GM15510 (cell line): Measurements from ENCODE around the gene DNAJB6.

Source experiments
- POLR2A ChIP-seq: IDR thresholded peaks from 3 replicates; pipeline ENCODE4 v1.6.1; 2011; ENCODE audit warnings: borderline replicate concordance; ENCODE audit not compliant: insufficient read length; ENCODE audit errors: extremely low read depth

DNAJB6 gene

GRCh38 chr7:157355784-157356511 is 19.1 kb downstream of the DNAJB6 start:
- no peak for TF ChIP-seq POLR2A

- TF ChIP-seq POLR2A: no peak
Measured at GRCh38 chr7:157357129-157358040, 20.6 kb downstream of the DNAJB6 start.

GRCh38 chr7:157358041-157358752 is 21.4 kb downstream of the DNAJB6 start:
- no peak for TF ChIP-seq POLR2A

- no peak for TF ChIP-seq POLR2A
Measured at GRCh38 chr7:157358753-157359096, 21.9 kb downstream of the DNAJB6 start.

- TF ChIP-seq POLR2A: no peak
Measured at GRCh38 chr7:157359581-157359980, 22.8 kb downstream of the DNAJB6 start.

- TF ChIP-seq POLR2A: no peak
Measured at GRCh38 chr7:157360483-157361025, 23.8 kb downstream of the DNAJB6 start.

GRCh38 chr7:157361537-157361936 is 24.7 kb downstream of the DNAJB6 start:
- TF ChIP-seq POLR2A: no peak

- no peak for TF ChIP-seq POLR2A
Measured at GRCh38 chr7:157362729-157363128, 25.9 kb downstream of the DNAJB6 start.

- no peak for TF ChIP-seq POLR2A
Measured at GRCh38 chr7:157366722-157367121, 29.9 kb downstream of the DNAJB6 start.

- TF ChIP-seq POLR2A: no peak
Measured at GRCh38 chr7:157368955-157369354, 32.2 kb downstream of the DNAJB6 start.

- TF ChIP-seq POLR2A: no peak
Measured at GRCh38 chr7:157370742-157371141, 33.9 kb downstream of the DNAJB6 start.

GRCh38 chr7:157371296-157371695 is 34.5 kb downstream of the DNAJB6 start:
- TF ChIP-seq POLR2A: no peak

GRCh38 chr7:157372300-157373232 is 35.8 kb downstream of the DNAJB6 start:
- TF ChIP-seq POLR2A: no peak

- no peak for TF ChIP-seq POLR2A
Measured at GRCh38 chr7:157373493-157373892, 36.7 kb downstream of the DNAJB6 start.
